Kidney (tissue), 14 donors: ENCODE data around the gene SLC10A6. TPM values are rescaled to one million over a fixed set of nuclear protein-coding genes. Genes with fewer than 3 reads are reported as not detected.

Experiments used
- DNase-seq, 5 donors: peaks; one replicate each; pipeline ENCODE4 v3.0.0-alpha.2; 2013 to 2020
- FAIRE-seq: peaks from 2 replicates; lab custom pipeline; 2012; peaks lifted over from hg19 to GRCh38; lab: Jason Lieb, UNC
- H3K27ac ChIP-seq, 2 donors: one replicate each; pipeline ENCODE4 v1.7.0; 2013; ENCODE audit warnings: low read depth in 2 of 2, low read length in 2 of 2, inconsistent platforms in 1 of 2
- H3K27me3 ChIP-seq: one replicate; pipeline ENCODE4 v1.7.1; 2013; ENCODE audit warnings: low read length, inconsistent platforms; ENCODE audit not compliant: control insufficient read depth, insufficient read depth
- H3K36me3 ChIP-seq, 3 donors: one replicate each; pipeline versions ENCODE4 v1.7.0 to v1.7.1; 2013; ENCODE audit warnings: low read length in 3 of 3, control low read depth in 1 of 3, inconsistent platforms in 1 of 3; ENCODE audit not compliant: insufficient read depth in 3 of 3, control insufficient read depth in 2 of 3
- H3K4me1 ChIP-seq, 3 donors: one replicate each; pipeline versions ENCODE4 v1.7.0 to v1.7.1; 2013; ENCODE audit warnings: low read length in 3 of 3, inconsistent platforms in 1 of 3, low read depth in 1 of 3; ENCODE audit not compliant: control insufficient read depth in 2 of 3, insufficient read depth in 2 of 3
- H3K4me3 ChIP-seq, 3 donors: one replicate each; pipeline versions ENCODE4 v1.7.0 to v1.8.1; 2013; ENCODE audit warnings: low read length in 3 of 3, control low read depth in 1 of 3, inconsistent platforms in 1 of 3
- H3K9ac ChIP-seq, 3 donors: one replicate each; pipeline versions ENCODE4 v1.7.0 to v1.7.1; 2013; ENCODE audit warnings: low read length in 3 of 3, control low read depth in 1 of 3, inconsistent platforms in 1 of 3
- H3K9me3 ChIP-seq, 3 donors: one replicate each; pipeline versions ENCODE4 v1.7.0 to v1.7.1; 2013; ENCODE audit warnings: low read length in 3 of 3, control low read depth in 1 of 3, inconsistent platforms in 1 of 3; ENCODE audit not compliant: control insufficient read depth in 2 of 3, insufficient read depth in 1 of 3
- intact Hi-C: fragments of 100-400 bp; cut with DNase I; formaldehyde crosslinking; loops from one replicate; pipeline ENCODE4 v1.11.1; 2022
- polyA plus RNA-seq: library from polyadenylated mRNA; stranded (reverse); fragments of 350-450 nt; fragmentation: Illumina TruSeq; extraction: RNeasy Lipid Tissue Mini Kit (QIAGEN cat#74804); gene quantifications from one replicate; pipeline ENCODE4 v1.2.3, GENCODE V29; 2014; ENCODE audit warnings: low read depth, low replicate concordance; ENCODE audit not compliant: insufficient read depth
- total RNA-seq: library from RNA; stranded (reverse); fragmentation: NEBNext Ultra II Directional; extraction: Animal tissue kit (Norgen Biotek cat#: 25700); gene quantifications from one replicate; pipeline ENCODE4 v1.2.1, GENCODE V29; 2021
- TF ChIP-seq, protein P1 (sequence below): IDR thresholded peaks from 3 replicates; pipeline ENCODE4 v1.5.1; 2012; ENCODE audit warnings: mild to moderate bottlenecking, moderate library complexity, borderline replicate concordance; ENCODE audit not compliant: insufficient read depth; ENCODE audit errors: extremely low read depth
- donor health status: control.
- donor health status: control.
- donor health status: control.
- donor health status: control.
- donor health status: control.
- donor health status: DM: yes; HTN: yes; CAD: no.
- donor health status: Normal renal cell carcinoma (clear cell type).

SLC10A6 gene
- total and polyA plus RNA-seq, 2 donors from 2014 or later = 1.4 TPM; not detected in 1

GRCh38 chr4:86840858-86841257, 8.3 kb downstream of the SLC10A6 start:
- Histone ChIP-seq H3K4me3 (no peak overlapping the region), H3K27me3 (no peaks in the 10 kb centered on the region), H3K9ac (no peak overlapping the region), H3K4me1 (no peaks in the 10 kb centered on the region), H3K36me3 (no peaks in the 10 kb centered on the region), H3K9me3 (no peaks in the 10 kb centered on the region), H3K27ac (no peak overlapping the region)
- DNase-seq (no peak), FAIRE-seq (no peak)
- TF ChIP-seq, protein P1, sequence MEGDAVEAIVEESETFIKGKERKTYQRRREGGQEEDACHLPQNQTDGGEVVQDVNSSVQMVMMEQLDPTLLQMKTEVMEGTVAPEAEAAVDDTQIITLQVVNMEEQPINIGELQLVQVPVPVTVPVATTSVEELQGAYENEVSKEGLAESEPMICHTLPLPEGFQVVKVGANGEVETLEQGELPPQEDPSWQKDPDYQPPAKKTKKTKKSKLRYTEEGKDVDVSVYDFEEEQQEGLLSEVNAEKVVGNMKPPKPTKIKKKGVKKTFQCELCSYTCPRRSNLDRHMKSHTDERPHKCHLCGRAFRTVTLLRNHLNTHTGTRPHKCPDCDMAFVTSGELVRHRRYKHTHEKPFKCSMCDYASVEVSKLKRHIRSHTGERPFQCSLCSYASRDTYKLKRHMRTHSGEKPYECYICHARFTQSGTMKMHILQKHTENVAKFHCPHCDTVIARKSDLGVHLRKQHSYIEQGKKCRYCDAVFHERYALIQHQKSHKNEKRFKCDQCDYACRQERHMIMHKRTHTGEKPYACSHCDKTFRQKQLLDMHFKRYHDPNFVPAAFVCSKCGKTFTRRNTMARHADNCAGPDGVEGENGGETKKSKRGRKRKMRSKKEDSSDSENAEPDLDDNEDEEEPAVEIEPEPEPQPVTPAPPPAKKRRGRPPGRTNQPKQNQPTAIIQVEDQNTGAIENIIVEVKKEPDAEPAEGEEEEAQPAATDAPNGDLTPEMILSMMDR = no peak
- intact Hi-C loops = no loop called here

- Histone ChIP-seq H3K9me3 (no peaks in the 10 kb centered on the region), H3K4me1 (no peaks in the 10 kb centered on the region), H3K9ac (no peak overlapping the region), H3K36me3 (no peaks in the 10 kb centered on the region), H3K27me3 (no peaks in the 10 kb centered on the region), H3K27ac (no peak overlapping the region), H3K4me3 (no peak overlapping the region)
- intact Hi-C loops = no loop called here
- FAIRE-seq = no peak
- TF ChIP-seq, protein P1 = no peak
- no peak for DNase-seq
Measured at GRCh38 chr4:86837691-86838503, 11.3 kb downstream of the SLC10A6 start.

GRCh38 chr4:86835677-86836076, 13.5 kb downstream of the SLC10A6 start:
- intact Hi-C loops = no loop called here
- DNase-seq (no peak), FAIRE-seq (no peak)
- Histone ChIP-seq H3K27ac (no peak overlapping the region), H3K9me3 (no peaks in the 10 kb centered on the region), H3K36me3 (no peaks in the 10 kb centered on the region), H3K27me3 (no peaks in the 10 kb centered on the region), H3K4me1 (peaks cover 0 to 3% (median 0%) of the 10 kb centered on the region in 3 donors), H3K4me3 (no peak overlapping the region), H3K9ac (no peak overlapping the region)
- TF ChIP-seq, protein P1 = no peak
